Measurements from ENCODE around the gene LYPD6B. TPM values are rescaled to one million over a fixed set of nuclear protein-coding genes. Genes with fewer than 3 reads are reported as not detected.

LYPD6B gene
- total and polyA plus RNA-seq, 10 of the 15 experiments (the other 5 are each of a cell fraction or from before 2014, with no cell fraction given) = 1.0 to 6.6 (median 4.0) TPM

- SMC1A ChIA-PET (ENCODE audit: uncharacterized antibody, unreplicated experiment) = no interaction called here
- RAD21 ChIA-PET (ENCODE audit: unreplicated experiment) = no interaction called here
- ATAC-seq = 0 out of 3 replicates have a peak, but pooled peaks have one; percentile 25
- Histone ChIP-seq H3K4me3 (no peak overlapping the region), H3K27ac (ENCODE audit: control insufficient read depth, insufficient read depth) (no peak overlapping the region), H3K4me2 (ENCODE audit: control insufficient read depth, insufficient read depth) (no peak overlapping the region), H2AFZ (ENCODE audit: control insufficient read depth, low read depth, low read length) (no peak overlapping the region), H3K4me1 (ENCODE audit: control insufficient read depth, insufficient read depth, low read length) (peaks cover 5% of the 10 kb centered on the region), H3K27me3 (replicated peaks in 1 of 2; ENCODE audit: control insufficient read depth in 2 of 2, insufficient read depth in 2 of 2, low read length in 1 of 2) (no peaks in the 10 kb centered on the region), H3K9me3 (replicated peaks; ENCODE audit: control insufficient read depth, insufficient read depth, low read length) (no peaks in the 10 kb centered on the region), H3K9ac (ENCODE audit: control insufficient read depth, insufficient read depth, low read length) (no peak overlapping the region), H3K79me2 (ENCODE audit: control insufficient read depth, insufficient read depth, low read length) (no peaks in the 10 kb centered on the region), H4K20me1 (ENCODE audit: control insufficient read depth, insufficient read depth) (no peaks in the 10 kb centered on the region), H3K36me3 (ENCODE audit: control insufficient read depth in 2 of 2, insufficient read depth in 2 of 2, low read length in 1 of 2) (no peaks in the 10 kb centered on the region)
- WGBS (ENCODE audit: insufficient coverage, insufficient replicate concordance, low lambda C conversion rate, missing lambda C conversion rate) = 86% methylated on average over 4 of the region's 4 CpGs
- intact Hi-C loops (cut with micrococcal nuclease; ENCODE audit: unreplicated experiment) (no loop called here), in situ Hi-C loops (cut with MboI) (no loop called here)
- no TSS peak for BruUV-seq (replicated peaks)
- POLR2A ChIA-PET = interaction anchor here (0.6 kb wide), 1 partner anchor 12 kb away, joined by 9 read pairs; no protein-coding TSS in a partner anchor
- CTCF ChIA-PET = no interaction called here
- TF ChIP-seq, protein P1, sequence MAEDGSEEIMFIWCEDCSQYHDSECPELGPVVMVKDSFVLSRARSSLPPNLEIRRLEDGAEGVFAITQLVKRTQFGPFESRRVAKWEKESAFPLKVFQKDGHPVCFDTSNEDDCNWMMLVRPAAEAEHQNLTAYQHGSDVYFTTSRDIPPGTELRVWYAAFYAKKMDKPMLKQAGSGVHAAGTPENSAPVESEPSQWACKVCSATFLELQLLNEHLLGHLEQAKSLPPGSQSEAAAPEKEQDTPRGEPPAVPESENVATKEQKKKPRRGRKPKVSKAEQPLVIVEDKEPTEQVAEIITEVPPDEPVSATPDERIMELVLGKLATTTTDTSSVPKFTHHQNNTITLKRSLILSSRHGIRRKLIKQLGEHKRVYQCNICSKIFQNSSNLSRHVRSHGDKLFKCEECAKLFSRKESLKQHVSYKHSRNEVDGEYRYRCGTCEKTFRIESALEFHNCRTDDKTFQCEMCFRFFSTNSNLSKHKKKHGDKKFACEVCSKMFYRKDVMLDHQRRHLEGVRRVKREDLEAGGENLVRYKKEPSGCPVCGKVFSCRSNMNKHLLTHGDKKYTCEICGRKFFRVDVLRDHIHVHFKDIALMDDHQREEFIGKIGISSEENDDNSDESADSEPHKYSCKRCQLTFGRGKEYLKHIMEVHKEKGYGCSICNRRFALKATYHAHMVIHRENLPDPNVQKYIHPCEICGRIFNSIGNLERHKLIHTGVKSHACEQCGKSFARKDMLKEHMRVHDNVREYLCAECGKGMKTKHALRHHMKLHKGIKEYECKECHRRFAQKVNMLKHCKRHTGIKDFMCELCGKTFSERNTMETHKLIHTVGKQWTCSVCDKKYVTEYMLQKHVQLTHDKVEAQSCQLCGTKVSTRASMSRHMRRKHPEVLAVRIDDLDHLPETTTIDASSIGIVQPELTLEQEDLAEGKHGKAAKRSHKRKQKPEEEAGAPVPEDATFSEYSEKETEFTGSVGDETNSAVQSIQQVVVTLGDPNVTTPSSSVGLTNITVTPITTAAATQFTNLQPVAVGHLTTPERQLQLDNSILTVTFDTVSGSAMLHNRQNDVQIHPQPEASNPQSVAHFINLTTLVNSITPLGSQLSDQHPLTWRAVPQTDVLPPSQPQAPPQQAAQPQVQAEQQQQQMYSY (CRISPR knock-in tag; IDR thresholded peaks at IDR 0.05) = no peak
- no peak for TF ChIP-seq BRCA1 (IDR thresholded peaks at IDR 0.05; ENCODE audit: low read depth, low read length)
- TF ChIP-seq, protein P2, sequence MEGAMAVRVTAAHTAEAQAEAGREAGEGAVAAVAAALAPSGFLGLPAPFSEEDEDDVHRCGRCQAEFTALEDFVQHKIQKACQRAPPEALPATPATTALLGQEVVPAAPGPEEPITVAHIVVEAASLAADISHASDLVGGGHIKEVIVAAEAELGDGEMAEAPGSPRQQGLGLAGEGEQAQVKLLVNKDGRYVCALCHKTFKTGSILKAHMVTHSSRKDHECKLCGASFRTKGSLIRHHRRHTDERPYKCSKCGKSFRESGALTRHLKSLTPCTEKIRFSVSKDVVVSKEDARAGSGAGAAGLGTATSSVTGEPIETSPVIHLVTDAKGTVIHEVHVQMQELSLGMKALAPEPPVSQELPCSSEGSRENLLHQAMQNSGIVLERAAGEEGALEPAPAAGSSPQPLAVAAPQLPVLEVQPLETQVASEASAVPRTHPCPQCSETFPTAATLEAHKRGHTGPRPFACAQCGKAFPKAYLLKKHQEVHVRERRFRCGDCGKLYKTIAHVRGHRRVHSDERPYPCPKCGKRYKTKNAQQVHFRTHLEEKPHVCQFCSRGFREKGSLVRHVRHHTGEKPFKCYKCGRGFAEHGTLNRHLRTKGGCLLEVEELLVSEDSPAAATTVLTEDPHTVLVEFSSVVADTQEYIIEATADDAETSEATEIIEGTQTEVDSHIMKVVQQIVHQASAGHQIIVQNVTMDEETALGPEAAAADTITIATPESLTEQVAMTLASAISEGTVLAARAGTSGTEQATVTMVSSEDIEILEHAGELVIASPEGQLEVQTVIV (IDR thresholded peaks at IDR 0.05; ENCODE audit: borderline replicate concordance, partially characterized antibody) = no peak
- TF ChIP-seq ZNF384 (IDR thresholded peaks at IDR 0.05; ENCODE audit: borderline replicate concordance, low read depth, low read length) = no peak
- TF ChIP-seq POLR2AphosphoS2 (IDR thresholded peaks at IDR 0.05; ENCODE audit: low read depth, low read length) = no peak
- no peak for TF ChIP-seq EED (IDR thresholded peaks at IDR 0.05; ENCODE audit: low read depth)
- no peak for TF ChIP-seq HDGF (IDR thresholded peaks at IDR 0.05)
- no peak for FAIRE-seq
- no peak for DNase-seq (ENCODE audit: low read depth, low spot score)
These were observed 116.9 kb downstream of the LYPD6B start for GRCh38 chr2:149155196-149155969.
